Stimulated activated CD4-positive, alpha-beta T cell treated with anti-CD3 and anti-CD28 coated beads, Interleukin-15, amount 100 ng/mL, for 1 hour (primary cell): ENCODE measurements around the gene ARID4B.
"Not testable (repeated sequence)": the region's sequence is repeated elsewhere in the genome, so short reads cannot be mapped to it uniquely, and the experiment has no call there.

Source experiments
- DNase-seq, 2 donors: peaks; one replicate each; pipeline ENCODE4 v3.0.0-alpha.2; 2020; ENCODE audit warnings: low read depth in 1 of 2, low spot score in 1 of 2

ARID4B gene

GRCh38 chr1:235297579-235297978 is 30.4 kb downstream of the ARID4B start:
- no peak for DNase-seq

- DNase-seq, result no peak
Measured at GRCh38 chr1:235296729-235297128, 31.2 kb downstream of the ARID4B start.

GRCh38 chr1:235295902-235296350 is 32.1 kb downstream of the ARID4B start:
- DNase-seq, result no peak

GRCh38 chr1:235293322-235293942 is 34.5 kb downstream of the ARID4B start:
- no peak for DNase-seq

- DNase-seq, result no peak
Measured at GRCh38 chr1:235292790-235293189, 35.2 kb downstream of the ARID4B start.

GRCh38 chr1:235291599-235292091 is 36.3 kb downstream of the ARID4B start:
- no peak for DNase-seq

- no peak for DNase-seq
Measured at GRCh38 chr1:235290740-235291502, 37.1 kb downstream of the ARID4B start.

GRCh38 chr1:235289859-235290739 is 37.9 kb downstream of the ARID4B start:
- DNase-seq, result no peak

GRCh38 chr1:235287208-235287882 is 40.6 kb downstream of the ARID4B start:
- DNase-seq, result no peak

GRCh38 chr1:235286667-235287066 is 41.3 kb downstream of the ARID4B start:
- DNase-seq, result no peak

- DNase-seq, result no peak
Measured at GRCh38 chr1:235284231-235284769, 43.7 kb downstream of the ARID4B start.

GRCh38 chr1:235283636-235284035 is 44.3 kb downstream of the ARID4B start:
- DNase-seq, result not testable (repeated sequence)

- DNase-seq, result no peak
Measured at GRCh38 chr1:235280467-235280866, 47.5 kb downstream of the ARID4B start.

- DNase-seq, result no peak
Measured at GRCh38 chr1:235279694-235280093, 48.3 kb downstream of the ARID4B start.

GRCh38 chr1:235278915-235279292 is 49.1 kb downstream of the ARID4B start:
- no peak for DNase-seq

GRCh38 chr1:235278233-235278914 is 49.6 kb downstream of the ARID4B start:
- no peak for DNase-seq

GRCh38 chr1:235277709-235278108 is 50.3 kb downstream of the ARID4B start:
- no peak for DNase-seq

- no peak for DNase-seq
Measured at GRCh38 chr1:235275836-235276235, 52.1 kb downstream of the ARID4B start.

GRCh38 chr1:235275223-235275622 is 52.8 kb downstream of the ARID4B start:
- DNase-seq, result no peak

GRCh38 chr1:235272851-235273250 is 55.1 kb downstream of the ARID4B start:
- no peak for DNase-seq
